H1 (cell line): ENCODE measurements around the gene BTD. TPM values are rescaled to one million over a fixed set of nuclear protein-coding genes. Genes with fewer than 3 reads are reported as not detected.

Source experiments
- CBX5 ChIP-seq: fragments of 300-800, 300-1000 bp; sonication (generic); IDR thresholded peaks from 2 replicates; pipeline ENCODE4 v1.7.1; 2016; ENCODE audit warnings: antibody characterized with exemption, low read length, low read depth
- CHD7 ChIP-seq: fragments of 300-600 bp; sonication (generic); IDR thresholded peaks from 2 replicates; pipeline ENCODE4 v1.7.1; 2012; ENCODE audit warnings: low read length, moderate library complexity, mild to moderate bottlenecking, inconsistent platforms; ENCODE audit not compliant: insufficient replicate concordance
- GTF2F1 ChIP-seq: IDR thresholded peaks from 2 replicates; pipeline ENCODE4 v1.6.1; 2012; ENCODE audit warnings: low read depth, low read length, improper control_type of control experiment, borderline replicate concordance
- KDM5A ChIP-seq: fragments of 200-600 bp; IDR thresholded peaks from 2 replicates; pipeline ENCODE4 v1.7.1; 2012; ENCODE audit warnings: mild to moderate bottlenecking, low read length, inconsistent platforms, mixed read lengths
- NANOG ChIP-seq: IDR thresholded peaks from 2 replicates; pipeline ENCODE4 v1.6.1; 2011; ENCODE audit warnings: low read length, low read depth, mild to moderate bottlenecking, inconsistent platforms; ENCODE audit not compliant: insufficient read depth, poor library complexity, severe bottlenecking
- POLR2AphosphoS5 ChIP-seq: IDR thresholded peaks from 2 replicates; pipeline ENCODE4 v1.6.1; 2011; ENCODE audit warnings: low read depth, low read length
- SP1 ChIP-seq: IDR thresholded peaks from 2 replicates; pipeline ENCODE4 v1.6.1; 2011; ENCODE audit warnings: low read depth, low read length
- SP2 ChIP-seq: IDR thresholded peaks from 2 replicates; pipeline ENCODE4 v1.6.1; 2012; ENCODE audit warnings: mild to moderate bottlenecking, low read length, inconsistent platforms
- TEAD4 ChIP-seq: IDR thresholded peaks from 2 replicates; pipeline ENCODE4 v1.6.1; 2012; ENCODE audit warnings: low read depth, low read length, inconsistent platforms, mixed read lengths
- polyA plus RNA-seq, 7 experiments: library from polyadenylated mRNA; depleted of rRNA in 3 of 7; stranded (reverse) in 5 of 7; unstranded in 2 of 7; fragments of >200 nt in 5 of 7; fragments of 200-250 nt in 2 of 7; gene quantifications; 1 replicate in 5 of 7; 2 replicates in 1 of 7; 4 replicates in 1 of 7; pipeline versions ENCODE4 v1.2.1 to v1.2.3, GENCODE V29; 2011 to 2013; ENCODE audit warnings: missing spikeins in 2 of 7, mixed read lengths in 2 of 7
- total RNA-seq: library from RNA; stranded (reverse); fragmentation: NEBNext Ultra II Directional; extraction: Animal tissue kit (Norgen Biotek cat#: 25700); gene quantifications from 2 replicates; pipeline ENCODE4 v1.2.1, GENCODE V29; 2021

Gene BTD
- total and polyA plus RNA-seq, 2 of the 8 experiments (the other 6 are each of a cell fraction or from before 2014, with no cell fraction given), result 21.8 to 36.7 TPM

GRCh38 chr3:15673536-15673935 is 72.0 kb downstream of the BTD start (continued):
- TF ChIP-seq CHD7 (no peak), GTF2F1 (no peak), NANOG (no peak), SP1 (no peak), TEAD4 (no peak), CBX5 (no peak), POLR2AphosphoS5 (no peak), KDM5A (no peak), SP2 (no peak)
